Measurements from ENCODE around the gene SMG9.

SMG9 gene

DNA sequence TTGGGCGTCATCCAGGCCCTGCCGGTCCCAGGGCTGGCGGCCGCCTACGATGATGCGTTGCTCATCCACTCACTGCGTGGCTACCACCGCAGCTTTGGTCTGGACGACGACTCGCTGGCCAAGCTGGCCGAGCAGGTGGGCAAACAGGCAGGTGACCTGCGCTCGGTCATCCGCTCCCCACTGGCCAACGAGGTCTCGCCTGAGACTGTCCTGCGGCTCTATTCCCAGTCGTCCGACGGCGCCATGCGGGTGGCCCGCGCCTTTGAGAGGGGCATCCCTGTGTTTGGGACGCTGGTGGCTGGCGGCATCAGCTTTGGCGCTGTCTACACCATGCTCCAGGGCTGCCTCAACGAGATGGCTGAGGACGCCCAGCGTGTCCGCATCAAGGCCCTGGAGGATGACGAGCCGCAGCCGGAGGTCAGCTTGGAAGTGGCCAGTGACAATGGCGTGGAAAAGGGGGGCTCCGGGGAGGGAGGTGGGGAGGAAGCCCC, 35.3 kb downstream of the SMG9 start:
- TF ChIP-seq ZFHX2 (tag by site-specific recombination; conservative IDR thresholded peaks at IDR 0.05) (no peak), ZNF747 (tag by site-specific recombination; IDR thresholded peaks at IDR 0.05) (no peak), KLF8 (tag by site-specific recombination; IDR thresholded peaks at IDR 0.05) (no peak), OSR2 (tag by site-specific recombination; IDR thresholded peaks at IDR 0.05) (no peak), ZNF549 (tag by site-specific recombination; IDR thresholded peaks at IDR 0.05) (no peak), ZNF274 (IDR thresholded peaks at IDR 0.05; ENCODE audit: low read length) (no peak), ZNF274 (tag by site-specific recombination; IDR thresholded peaks at IDR 0.05; ENCODE audit: borderline replicate concordance) (no peak), GFI1B (tag by site-specific recombination; IDR thresholded peaks at IDR 0.05) (no peak), ZNF555 (tag by site-specific recombination; conservative IDR thresholded peaks at IDR 0.05) (no peak)
- TF ChIP-seq, protein P1, sequence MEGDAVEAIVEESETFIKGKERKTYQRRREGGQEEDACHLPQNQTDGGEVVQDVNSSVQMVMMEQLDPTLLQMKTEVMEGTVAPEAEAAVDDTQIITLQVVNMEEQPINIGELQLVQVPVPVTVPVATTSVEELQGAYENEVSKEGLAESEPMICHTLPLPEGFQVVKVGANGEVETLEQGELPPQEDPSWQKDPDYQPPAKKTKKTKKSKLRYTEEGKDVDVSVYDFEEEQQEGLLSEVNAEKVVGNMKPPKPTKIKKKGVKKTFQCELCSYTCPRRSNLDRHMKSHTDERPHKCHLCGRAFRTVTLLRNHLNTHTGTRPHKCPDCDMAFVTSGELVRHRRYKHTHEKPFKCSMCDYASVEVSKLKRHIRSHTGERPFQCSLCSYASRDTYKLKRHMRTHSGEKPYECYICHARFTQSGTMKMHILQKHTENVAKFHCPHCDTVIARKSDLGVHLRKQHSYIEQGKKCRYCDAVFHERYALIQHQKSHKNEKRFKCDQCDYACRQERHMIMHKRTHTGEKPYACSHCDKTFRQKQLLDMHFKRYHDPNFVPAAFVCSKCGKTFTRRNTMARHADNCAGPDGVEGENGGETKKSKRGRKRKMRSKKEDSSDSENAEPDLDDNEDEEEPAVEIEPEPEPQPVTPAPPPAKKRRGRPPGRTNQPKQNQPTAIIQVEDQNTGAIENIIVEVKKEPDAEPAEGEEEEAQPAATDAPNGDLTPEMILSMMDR (tag by site-specific recombination; IDR thresholded peaks at IDR 0.05), result no peak
- TF ChIP-seq, protein P2, sequence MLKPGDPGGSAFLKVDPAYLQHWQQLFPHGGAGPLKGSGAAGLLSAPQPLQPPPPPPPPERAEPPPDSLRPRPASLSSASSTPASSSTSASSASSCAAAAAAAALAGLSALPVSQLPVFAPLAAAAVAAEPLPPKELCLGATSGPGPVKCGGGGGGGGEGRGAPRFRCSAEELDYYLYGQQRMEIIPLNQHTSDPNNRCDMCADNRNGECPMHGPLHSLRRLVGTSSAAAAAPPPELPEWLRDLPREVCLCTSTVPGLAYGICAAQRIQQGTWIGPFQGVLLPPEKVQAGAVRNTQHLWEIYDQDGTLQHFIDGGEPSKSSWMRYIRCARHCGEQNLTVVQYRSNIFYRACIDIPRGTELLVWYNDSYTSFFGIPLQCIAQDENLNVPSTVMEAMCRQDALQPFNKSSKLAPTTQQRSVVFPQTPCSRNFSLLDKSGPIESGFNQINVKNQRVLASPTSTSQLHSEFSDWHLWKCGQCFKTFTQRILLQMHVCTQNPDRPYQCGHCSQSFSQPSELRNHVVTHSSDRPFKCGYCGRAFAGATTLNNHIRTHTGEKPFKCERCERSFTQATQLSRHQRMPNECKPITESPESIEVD (tag by site-specific recombination; IDR thresholded peaks at IDR 0.05), result no peak
- TF ChIP-seq, protein P3, sequence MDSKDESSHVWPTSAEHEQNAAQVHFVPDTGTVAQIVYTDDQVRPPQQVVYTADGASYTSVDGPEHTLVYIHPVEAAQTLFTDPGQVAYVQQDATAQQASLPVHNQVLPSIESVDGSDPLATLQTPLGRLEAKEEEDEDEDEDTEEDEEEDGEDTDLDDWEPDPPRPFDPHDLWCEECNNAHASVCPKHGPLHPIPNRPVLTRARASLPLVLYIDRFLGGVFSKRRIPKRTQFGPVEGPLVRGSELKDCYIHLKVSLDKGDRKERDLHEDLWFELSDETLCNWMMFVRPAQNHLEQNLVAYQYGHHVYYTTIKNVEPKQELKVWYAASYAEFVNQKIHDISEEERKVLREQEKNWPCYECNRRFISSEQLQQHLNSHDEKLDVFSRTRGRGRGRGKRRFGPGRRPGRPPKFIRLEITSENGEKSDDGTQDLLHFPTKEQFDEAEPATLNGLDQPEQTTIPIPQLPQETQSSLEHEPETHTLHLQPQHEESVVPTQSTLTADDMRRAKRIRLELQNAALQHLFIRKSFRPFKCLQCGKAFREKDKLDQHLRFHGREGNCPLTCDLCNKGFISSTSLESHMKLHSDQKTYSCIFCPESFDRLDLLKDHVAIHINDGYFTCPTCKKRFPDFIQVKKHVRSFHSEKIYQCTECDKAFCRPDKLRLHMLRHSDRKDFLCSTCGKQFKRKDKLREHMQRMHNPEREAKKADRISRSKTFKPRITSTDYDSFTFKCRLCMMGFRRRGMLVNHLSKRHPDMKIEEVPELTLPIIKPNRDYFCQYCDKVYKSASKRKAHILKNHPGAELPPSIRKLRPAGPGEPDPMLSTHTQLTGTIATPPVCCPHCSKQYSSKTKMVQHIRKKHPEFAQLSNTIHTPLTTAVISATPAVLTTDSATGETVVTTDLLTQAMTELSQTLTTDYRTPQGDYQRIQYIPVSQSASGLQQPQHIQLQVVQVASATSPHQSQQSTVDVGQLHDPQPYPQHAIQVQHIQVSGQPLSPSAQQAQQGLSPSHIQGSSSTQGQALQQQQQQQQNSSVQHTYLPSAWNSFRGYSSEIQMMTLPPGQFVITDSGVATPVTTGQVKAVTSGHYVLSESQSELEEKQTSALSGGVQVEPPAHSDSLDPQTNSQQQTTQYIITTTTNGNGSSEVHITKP (tag by site-specific recombination; IDR thresholded peaks at IDR 0.05), result no peak
- Histone ChIP-seq H3K27ac (ENCODE audit: extremely low read depth, low read depth, low read length) (no peak overlapping the region), H3K9me3 (ENCODE audit: control insufficient read depth, insufficient read depth, low read depth, low read length) (no peaks in the 10 kb centered on the region), H3K4me3 (ENCODE audit: low read depth, low read length) (no peak overlapping the region), H3K4me1 (ENCODE audit: control insufficient read depth, insufficient read depth, low read length) (no peaks in the 10 kb centered on the region), H3K36me3 (ENCODE audit: control insufficient read depth in 2 of 2, insufficient read depth in 1 of 2, low read length in 2 of 2) (no peaks in the 10 kb centered on the region; a peak in 1 of 3 replicates)
- ChIA-PET CTCF (interaction anchor here (0.5 to 0.6 kb wide), 2 partner anchors 13 to 125 kb away, joined by 3 to 4 read pairs; no protein-coding TSS in a partner anchor), POLR2A (interaction anchor here (1.4 kb wide), 1 partner anchor 51 kb away, joined by 4 read pairs; no protein-coding TSS in a partner anchor)

DNA sequence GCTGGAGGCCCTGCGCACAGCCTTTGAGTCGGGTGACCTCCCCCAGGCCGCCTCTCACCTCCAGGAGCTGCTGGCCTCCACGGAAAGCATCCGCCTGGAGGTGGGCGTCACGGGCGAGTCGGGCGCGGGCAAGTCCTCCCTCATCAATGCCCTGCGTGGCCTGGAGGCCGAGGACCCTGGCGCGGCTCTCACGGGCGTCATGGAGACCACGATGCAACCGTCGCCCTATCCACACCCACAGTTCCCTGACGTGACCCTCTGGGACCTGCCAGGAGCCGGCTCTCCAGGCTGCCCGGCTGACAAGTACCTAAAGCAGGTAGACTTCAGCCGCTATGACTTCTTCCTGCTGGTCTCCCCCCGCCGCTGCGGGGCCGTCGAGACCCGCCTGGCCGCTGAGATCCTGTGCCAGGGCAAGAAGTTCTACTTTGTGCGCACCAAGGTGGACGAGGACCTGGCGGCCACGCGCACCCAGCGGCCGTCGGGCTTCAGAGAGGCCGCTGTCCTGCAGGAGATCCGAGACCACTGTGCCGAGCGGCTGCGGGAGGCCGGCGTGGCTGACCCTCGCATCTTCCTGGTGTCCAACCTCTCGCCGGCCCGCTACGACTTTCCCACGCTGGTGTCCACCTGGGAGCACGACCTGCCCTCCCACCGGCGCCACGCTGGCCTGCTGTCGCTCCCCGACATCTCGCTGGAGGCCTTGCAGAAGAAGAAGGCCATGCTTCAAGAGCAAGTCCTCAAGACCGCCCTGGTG, 36.0 kb downstream of the SMG9 start:
- no peak overlapping the region for H3K4me3 ChIP-seq (ENCODE audit: low read depth, low read length)
- H3K36me3 ChIP-seq (ENCODE audit: control insufficient read depth in 2 of 2, insufficient read depth in 1 of 2, low read length in 2 of 2), result no peaks in the 10 kb centered on the region; a peak in 1 of 3 replicates
- H3K9me3 ChIP-seq (ENCODE audit: control insufficient read depth, insufficient read depth, low read depth, low read length), result no peaks in the 10 kb centered on the region
- ChIA-PET POLR2A (no interaction called here), CTCF (no interaction called here)
- TF ChIP-seq HOXA7 (CRISPR knock-in tag; IDR thresholded peaks at IDR 0.05; ENCODE audit: borderline replicate concordance) (no peak), ZNF37A (tag by site-specific recombination; IDR thresholded peaks at IDR 0.05) (no peak), ZFP3 (tag by site-specific recombination; IDR thresholded peaks at IDR 0.05; ENCODE audit: low read depth) (no peak), ZBTB7A (tag by site-specific recombination; IDR thresholded peaks at IDR 0.05; ENCODE audit: low read depth) (no peak), ZNF776 (tag by site-specific recombination; IDR thresholded peaks at IDR 0.05; ENCODE audit: borderline replicate concordance) (no peak), ZNF121 (tag by site-specific recombination; IDR thresholded peaks at IDR 0.05) (no peak), ZFHX2 (tag by site-specific recombination; conservative IDR thresholded peaks at IDR 0.05) (peak; percentile 21; the same call in 1 of the 2 replicates), EGR2 (tag by site-specific recombination; IDR thresholded peaks at IDR 0.05; ENCODE audit: low read depth) (peak; percentile 45; the same call in 1 of the 2 replicates)
- H3K27ac ChIP-seq (ENCODE audit: extremely low read depth, low read depth, low read length), result no peak overlapping the region
- H3K4me1 ChIP-seq (ENCODE audit: control insufficient read depth, insufficient read depth, low read length), result no peaks in the 10 kb centered on the region
